ENCODE measurements around the gene SMARCB1. TPM values are rescaled to one million over a fixed set of nuclear protein-coding genes. Genes with fewer than 3 reads are reported as not detected.
"Not testable (repeated sequence)": the region's sequence is repeated elsewhere in the genome, so short reads cannot be mapped to it uniquely, and the experiment has no call there.

The SMARCB1 gene
- polyA plus RNA-seq, 1 of the 3 experiments (the other 2 are of a cell fraction): 215 TPM

DNA sequence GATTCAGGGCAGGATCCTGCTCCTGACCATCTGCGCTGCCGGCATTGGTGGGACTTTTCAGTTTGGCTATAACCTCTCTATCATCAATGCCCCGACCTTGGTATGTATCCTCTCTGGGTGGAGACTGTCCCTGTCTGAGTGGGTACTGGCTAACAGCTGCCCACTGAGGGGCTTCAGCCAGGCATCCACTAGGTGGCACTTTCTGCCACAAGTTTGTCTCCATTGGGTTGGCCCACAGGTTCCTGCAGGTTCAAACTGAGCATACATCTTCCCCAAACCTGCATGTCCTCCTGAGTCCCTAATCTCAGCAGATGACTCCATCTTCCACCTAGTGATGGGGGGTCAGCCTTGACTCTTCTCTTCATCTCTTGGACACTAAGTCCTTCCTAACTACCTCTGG, 75.3 kb downstream of the SMARCB1 start:
- H3K36me3 ChIP-seq (replicated peaks in 1 of 2; ENCODE audit: control insufficient read depth in 1 of 2, insufficient read depth in 2 of 2, low read length in 1 of 2): no peaks in the 10 kb centered on the region
- peak overlapping the region in 1 of 2 experiments; percentile 35; a peak in 1 of 4 replicates for H3K4me3 ChIP-seq (ENCODE audit: low read depth in 2 of 2, low read length in 1 of 2)
- no peak overlapping the region for H3K4me2 ChIP-seq
- H2AFZ ChIP-seq (ENCODE audit: low read depth): no peak overlapping the region
- peak; percentile 65 for DNase-seq
- no peaks in the 10 kb centered on the region for H4K20me1 ChIP-seq (ENCODE audit: insufficient read depth)
- ChIA-PET CTCF (interaction anchor here (0.6 to 4.3 kb wide), 8 partner anchors 11 to 94 kb away, joined by 3 to 27 read pairs (median 6); partner anchors contain the start of gene MIF), POLR2A (interaction anchor here (1.2 kb wide), 1 partner anchor 32 kb away, joined by 3 read pairs; the partner anchor contains the start of gene MIF)
- no peaks in the 10 kb centered on the region for H3K79me2 ChIP-seq (ENCODE audit: insufficient read depth)
- no peak for TF ChIP-seq POLR2AphosphoS5 (IDR thresholded peaks at IDR 0.05; ENCODE audit: low read depth, low read length)
- peak; percentile 78 for TF ChIP-seq RAD21 (IDR thresholded peaks at IDR 0.05; ENCODE audit: low read length)
- TF ChIP-seq EP300 (IDR thresholded peaks at IDR 0.05; ENCODE audit: borderline replicate concordance in 1 of 2, low read depth in 1 of 2, low read length in 1 of 2): no peak
- TF ChIP-seq, protein P1, sequence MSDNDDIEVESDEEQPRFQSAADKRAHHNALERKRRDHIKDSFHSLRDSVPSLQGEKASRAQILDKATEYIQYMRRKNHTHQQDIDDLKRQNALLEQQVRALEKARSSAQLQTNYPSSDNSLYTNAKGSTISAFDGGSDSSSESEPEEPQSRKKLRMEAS (IDR thresholded peaks at IDR 0.05; ENCODE audit: low read depth): no peak
- no peak for TF ChIP-seq JUND (IDR thresholded peaks at IDR 0.05)
- TF ChIP-seq CHD2 (IDR thresholded peaks at IDR 0.05; ENCODE audit: low read length, partially characterized antibody): no peak
- no peak for TF ChIP-seq FOSL2 (IDR thresholded peaks at IDR 0.05; ENCODE audit: borderline replicate concordance, low read depth)
- TF ChIP-seq, protein P2, sequence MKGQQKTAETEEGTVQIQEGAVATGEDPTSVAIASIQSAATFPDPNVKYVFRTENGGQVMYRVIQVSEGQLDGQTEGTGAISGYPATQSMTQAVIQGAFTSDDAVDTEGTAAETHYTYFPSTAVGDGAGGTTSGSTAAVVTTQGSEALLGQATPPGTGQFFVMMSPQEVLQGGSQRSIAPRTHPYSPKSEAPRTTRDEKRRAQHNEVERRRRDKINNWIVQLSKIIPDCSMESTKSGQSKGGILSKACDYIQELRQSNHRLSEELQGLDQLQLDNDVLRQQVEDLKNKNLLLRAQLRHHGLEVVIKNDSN (IDR thresholded peaks at IDR 0.05; ENCODE audit: borderline replicate concordance, low read depth): no peak
- no peak for TF ChIP-seq EZH2phosphoT487 (IDR thresholded peaks at IDR 0.05; ENCODE audit: borderline replicate concordance, low read depth)
- TF ChIP-seq MEF2A (IDR thresholded peaks at IDR 0.05; ENCODE audit: borderline replicate concordance, low read depth): no peak
- TF ChIP-seq, protein P3, sequence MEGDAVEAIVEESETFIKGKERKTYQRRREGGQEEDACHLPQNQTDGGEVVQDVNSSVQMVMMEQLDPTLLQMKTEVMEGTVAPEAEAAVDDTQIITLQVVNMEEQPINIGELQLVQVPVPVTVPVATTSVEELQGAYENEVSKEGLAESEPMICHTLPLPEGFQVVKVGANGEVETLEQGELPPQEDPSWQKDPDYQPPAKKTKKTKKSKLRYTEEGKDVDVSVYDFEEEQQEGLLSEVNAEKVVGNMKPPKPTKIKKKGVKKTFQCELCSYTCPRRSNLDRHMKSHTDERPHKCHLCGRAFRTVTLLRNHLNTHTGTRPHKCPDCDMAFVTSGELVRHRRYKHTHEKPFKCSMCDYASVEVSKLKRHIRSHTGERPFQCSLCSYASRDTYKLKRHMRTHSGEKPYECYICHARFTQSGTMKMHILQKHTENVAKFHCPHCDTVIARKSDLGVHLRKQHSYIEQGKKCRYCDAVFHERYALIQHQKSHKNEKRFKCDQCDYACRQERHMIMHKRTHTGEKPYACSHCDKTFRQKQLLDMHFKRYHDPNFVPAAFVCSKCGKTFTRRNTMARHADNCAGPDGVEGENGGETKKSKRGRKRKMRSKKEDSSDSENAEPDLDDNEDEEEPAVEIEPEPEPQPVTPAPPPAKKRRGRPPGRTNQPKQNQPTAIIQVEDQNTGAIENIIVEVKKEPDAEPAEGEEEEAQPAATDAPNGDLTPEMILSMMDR (IDR thresholded peaks at IDR 0.05): peak; percentile 67
- TF ChIP-seq TAF1 (IDR thresholded peaks at IDR 0.05; ENCODE audit: borderline replicate concordance, low read depth, low read length): no peak
- TF ChIP-seq, protein P4, sequence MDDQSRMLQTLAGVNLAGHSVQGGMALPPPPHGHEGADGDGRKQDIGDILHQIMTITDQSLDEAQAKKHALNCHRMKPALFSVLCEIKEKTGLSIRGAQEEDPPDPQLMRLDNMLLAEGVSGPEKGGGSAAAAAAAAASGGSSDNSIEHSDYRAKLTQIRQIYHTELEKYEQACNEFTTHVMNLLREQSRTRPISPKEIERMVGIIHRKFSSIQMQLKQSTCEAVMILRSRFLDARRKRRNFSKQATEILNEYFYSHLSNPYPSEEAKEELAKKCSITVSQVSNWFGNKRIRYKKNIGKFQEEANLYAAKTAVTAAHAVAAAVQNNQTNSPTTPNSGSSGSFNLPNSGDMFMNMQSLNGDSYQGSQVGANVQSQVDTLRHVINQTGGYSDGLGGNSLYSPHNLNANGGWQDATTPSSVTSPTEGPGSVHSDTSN (IDR thresholded peaks at IDR 0.05): no peak
- TF ChIP-seq NRF1 (IDR thresholded peaks at IDR 0.05; ENCODE audit: low read depth, low read length): no peak
- TF ChIP-seq ELF1 (IDR thresholded peaks at IDR 0.05): no peak
- TF ChIP-seq, protein P5, sequence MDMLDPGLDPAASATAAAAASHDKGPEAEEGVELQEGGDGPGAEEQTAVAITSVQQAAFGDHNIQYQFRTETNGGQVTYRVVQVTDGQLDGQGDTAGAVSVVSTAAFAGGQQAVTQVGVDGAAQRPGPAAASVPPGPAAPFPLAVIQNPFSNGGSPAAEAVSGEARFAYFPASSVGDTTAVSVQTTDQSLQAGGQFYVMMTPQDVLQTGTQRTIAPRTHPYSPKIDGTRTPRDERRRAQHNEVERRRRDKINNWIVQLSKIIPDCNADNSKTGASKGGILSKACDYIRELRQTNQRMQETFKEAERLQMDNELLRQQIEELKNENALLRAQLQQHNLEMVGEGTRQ (IDR thresholded peaks at IDR 0.05; ENCODE audit: borderline replicate concordance, low read depth, low read length): no peak
- no peak for TF ChIP-seq GABPA (IDR thresholded peaks at IDR 0.05; ENCODE audit: low read depth)
- TF ChIP-seq SMC3 (IDR thresholded peaks at IDR 0.05; ENCODE audit: low read depth, low read length): peak; percentile 74
- WGBS (ENCODE audit: low lambda C conversion rate): 29% methylated on average over 1 of the region's 3 CpGs
- no peak overlapping the region for H3K9ac ChIP-seq
- no peaks in the 10 kb centered on the region for H3F3A ChIP-seq (replicated peaks; ENCODE audit: insufficient read depth)
- no peaks in the 10 kb centered on the region for H3K27me3 ChIP-seq (ENCODE audit: insufficient read depth)
- no peaks in the 10 kb centered on the region for H3K9me3 ChIP-seq
- H3K27ac ChIP-seq (ENCODE audit: low read depth in 2 of 2, low read length in 1 of 2): no peak overlapping the region
- H3K9me2 ChIP-seq: no peaks in the 10 kb centered on the region
- peaks cover 0 to 13% of the 10 kb centered on the region in 2 experiments; a peak in 2 of 4 replicates for H3K4me1 ChIP-seq (ENCODE audit: control insufficient read depth in 1 of 2, insufficient read depth in 2 of 2, low read depth in 1 of 2, low read length in 1 of 2)

DNA sequence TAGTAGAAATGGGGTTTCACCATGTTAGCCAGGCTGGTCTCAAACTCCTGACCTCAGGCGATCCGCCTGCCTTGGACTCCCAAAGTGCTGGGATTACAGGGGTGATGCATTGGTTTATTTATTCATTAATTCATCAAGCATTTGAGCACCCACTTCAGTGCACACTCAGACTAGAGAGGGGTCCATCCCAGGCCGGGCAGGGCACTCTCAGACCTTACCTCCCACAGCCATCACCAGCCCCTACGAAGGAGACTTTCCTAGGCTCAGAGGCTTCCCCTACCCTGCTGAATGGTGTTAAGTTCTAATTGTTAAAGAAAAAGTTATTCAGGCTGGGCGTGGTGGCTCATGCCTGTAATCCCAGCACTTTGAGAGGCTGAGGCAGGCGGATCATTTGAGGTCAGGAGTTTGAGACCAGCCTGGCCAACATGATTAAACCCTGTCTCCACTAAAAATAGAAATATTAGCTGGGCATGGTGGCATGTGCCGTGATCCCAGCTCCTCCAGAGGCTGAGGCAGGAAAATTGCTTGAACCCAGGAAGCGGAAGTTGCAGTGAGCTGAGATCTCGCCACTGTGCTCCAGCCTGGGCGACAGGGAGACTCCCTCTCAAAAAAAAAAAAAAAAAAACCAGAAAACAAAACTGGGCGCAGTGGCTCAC, 77.9 kb downstream of the SMARCB1 start:
- CTCF ChIA-PET: interaction anchor here (1.2 to 4.3 kb wide), 4 partner anchors 15 to 30 kb away, joined by 3 to 27 read pairs (median 4); partner anchors contain the start of gene MIF
- POLR2A ChIA-PET; H3K36me3 ChIP-seq (replicated peaks in 1 of 2; ENCODE audit: control insufficient read depth in 1 of 2, insufficient read depth in 2 of 2, low read length in 1 of 2); H3K9ac ChIP-seq; H4K20me1 ChIP-seq (ENCODE audit: insufficient read depth); H3K4me3 ChIP-seq (ENCODE audit: low read depth in 2 of 2, low read length in 1 of 2); H3F3A ChIP-seq (replicated peaks; ENCODE audit: insufficient read depth); H3K4me1 ChIP-seq (ENCODE audit: control insufficient read depth in 1 of 2, insufficient read depth in 2 of 2, low read depth in 1 of 2, low read length in 1 of 2); DNase-seq; H3K27ac ChIP-seq (ENCODE audit: low read depth in 2 of 2, low read length in 1 of 2); H2AFZ ChIP-seq (ENCODE audit: low read depth); H3K4me2 ChIP-seq; H3K27me3 ChIP-seq (ENCODE audit: insufficient read depth); H3K9me2 ChIP-seq; H3K79me2 ChIP-seq (ENCODE audit: insufficient read depth); H3K9me3 ChIP-seq: not testable (repeated sequence)
- 80% methylated on average over 11 of the region's 11 CpGs for WGBS (ENCODE audit: low lambda C conversion rate)

All from SK-N-SH (cell line).